HL-60/S4 (cell line): ENCODE measurements around the gene LBX2.

Experiments used
- in situ Hi-C: fragments of 300-500 bp; cut with MboI; formaldehyde crosslinking; loops from 2 replicates; pipeline ENCODE4 v1.14.3; 2022; ENCODE audit warnings: low sequenced_read_pairs

Gene LBX2, protein sequence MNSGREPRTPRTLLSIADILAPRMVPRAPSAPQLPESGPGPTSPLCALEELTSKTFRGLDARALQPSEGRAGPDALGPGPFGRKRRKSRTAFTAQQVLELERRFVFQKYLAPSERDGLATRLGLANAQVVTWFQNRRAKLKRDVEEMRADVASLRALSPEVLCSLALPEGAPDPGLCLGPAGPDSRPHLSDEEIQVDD

DNA sequence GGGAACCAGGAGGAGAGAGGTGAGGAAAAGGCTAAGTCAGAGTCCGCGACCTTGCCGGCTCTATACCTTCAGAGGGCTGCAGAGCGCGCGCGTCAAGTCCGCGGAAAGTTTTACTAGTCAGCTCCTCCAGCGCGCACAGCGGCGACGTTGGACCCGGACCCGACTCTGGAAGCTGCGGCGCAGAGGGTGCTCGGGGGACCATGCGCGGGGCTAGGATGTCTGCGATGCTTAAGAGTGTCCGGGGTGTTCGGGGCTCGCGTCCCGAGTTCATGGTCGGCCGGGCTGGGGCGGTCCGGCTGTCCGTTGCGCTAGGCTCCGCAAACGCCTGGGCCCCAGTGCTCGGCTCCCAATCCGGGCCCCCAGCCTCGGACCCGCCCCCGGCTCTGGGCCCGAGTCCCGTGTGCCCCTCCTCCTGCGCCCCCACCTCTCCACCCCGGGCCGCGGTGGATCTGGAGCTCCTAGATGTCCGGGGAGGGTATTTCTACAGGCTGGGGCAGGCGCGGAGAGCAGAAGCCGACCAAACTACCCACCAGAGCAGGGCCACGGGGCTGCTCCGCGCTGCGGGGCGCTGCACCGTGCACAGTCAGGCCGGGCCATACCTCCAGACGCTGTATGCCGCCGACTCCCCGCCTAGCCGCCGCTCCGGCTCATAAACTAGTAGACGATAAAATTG lies at the start of gene LBX2:
Gene LBX2 (minus strand): TSS at position 337 of the 673 bp plus-strand sequence. CDS start 66 bp downstream, at position 271.
- in situ Hi-C loops: no loop called here

DNA sequence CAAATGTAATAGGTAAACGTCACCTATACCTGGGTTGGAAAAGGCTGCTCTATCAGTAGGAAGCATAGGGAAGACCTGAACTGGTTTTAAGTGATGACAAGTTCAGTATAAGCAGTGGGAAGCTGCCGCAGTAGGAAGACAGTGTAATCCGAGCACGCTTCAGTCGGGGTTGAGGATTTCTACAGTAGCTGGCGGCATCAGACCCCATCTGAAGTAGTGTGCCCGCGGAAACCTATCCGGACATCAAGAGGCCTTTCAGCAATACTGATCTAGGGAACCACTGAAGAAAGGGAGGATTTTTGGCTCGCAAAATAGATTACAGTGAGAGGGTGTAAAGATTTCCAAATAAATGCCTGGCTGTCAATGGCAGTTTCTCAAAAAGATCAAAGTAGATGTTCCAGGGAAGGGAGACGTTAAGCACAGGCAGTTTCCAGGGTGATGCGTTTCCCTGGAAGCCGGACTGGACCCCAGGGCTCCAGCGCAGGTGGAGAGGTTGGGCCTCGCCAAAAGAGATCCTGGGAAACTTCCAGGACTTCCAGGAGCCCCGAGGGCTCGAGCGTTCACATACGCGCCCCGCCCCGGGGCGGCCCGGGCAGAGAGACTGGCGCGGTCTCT lies 49.0 kb upstream of the LBX2 start:
- in situ Hi-C loops: no loop called here

DNA sequence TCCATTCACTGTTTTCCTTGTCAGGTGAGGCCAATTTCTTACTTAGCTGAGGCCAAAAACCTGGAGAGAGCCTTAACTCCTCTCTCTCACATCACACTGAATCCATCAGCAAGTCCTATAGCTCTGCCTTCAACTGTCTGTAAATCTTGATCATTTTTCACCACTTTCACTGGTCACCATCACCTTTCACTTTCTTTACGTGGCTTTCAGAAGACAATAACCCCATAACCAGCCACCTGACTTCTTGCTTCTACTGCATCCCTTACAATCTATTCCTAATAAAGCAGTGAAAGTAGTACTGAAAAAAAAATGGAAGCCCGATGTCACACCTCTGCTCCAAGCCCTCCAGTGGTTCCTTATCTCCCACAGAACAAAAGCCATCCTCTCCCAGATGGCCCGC lies 46.6 kb upstream of the LBX2 start:
- in situ Hi-C loops: no loop called here

DNA sequence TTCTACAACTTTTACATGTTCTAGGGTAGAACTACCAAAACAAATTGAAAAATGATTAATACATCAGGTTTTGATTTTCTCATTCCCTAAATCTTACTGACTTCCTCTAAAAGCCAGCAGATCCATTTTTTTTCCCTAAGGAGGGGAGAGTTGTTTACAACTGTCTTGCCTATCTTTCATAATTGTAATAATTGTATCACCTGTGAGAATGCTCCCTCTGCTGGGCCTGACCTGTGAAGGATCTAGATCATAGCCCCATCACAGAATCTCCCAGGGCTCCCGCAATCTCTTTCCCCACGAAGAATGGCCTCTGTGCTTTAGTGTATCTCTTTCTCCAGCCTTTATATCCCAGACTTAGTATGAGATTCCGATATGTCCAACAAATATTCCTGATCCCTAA lies 45.2 kb upstream of the LBX2 start:
- in situ Hi-C loops: no loop called here

DNA sequence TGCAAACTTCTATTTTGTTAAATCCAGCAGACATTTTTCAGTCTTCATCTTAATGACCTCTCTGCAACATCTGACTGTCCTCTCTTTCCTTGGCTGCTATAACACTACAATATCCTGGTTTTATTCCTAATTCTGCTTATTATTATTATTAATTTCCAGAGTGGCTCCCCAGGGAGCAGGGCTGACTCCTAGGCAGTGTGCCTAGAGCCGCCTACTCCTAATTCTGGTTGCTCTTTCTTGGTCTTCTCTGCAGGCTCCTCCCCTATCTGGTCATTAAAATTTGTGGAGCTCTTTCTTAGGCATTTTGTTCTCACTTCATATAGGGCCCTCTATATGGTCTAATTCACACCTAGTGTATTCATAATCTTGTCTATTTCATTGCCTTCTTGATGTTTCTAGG lies 43.6 kb upstream of the LBX2 start:
- in situ Hi-C loops: no loop called here

DNA sequence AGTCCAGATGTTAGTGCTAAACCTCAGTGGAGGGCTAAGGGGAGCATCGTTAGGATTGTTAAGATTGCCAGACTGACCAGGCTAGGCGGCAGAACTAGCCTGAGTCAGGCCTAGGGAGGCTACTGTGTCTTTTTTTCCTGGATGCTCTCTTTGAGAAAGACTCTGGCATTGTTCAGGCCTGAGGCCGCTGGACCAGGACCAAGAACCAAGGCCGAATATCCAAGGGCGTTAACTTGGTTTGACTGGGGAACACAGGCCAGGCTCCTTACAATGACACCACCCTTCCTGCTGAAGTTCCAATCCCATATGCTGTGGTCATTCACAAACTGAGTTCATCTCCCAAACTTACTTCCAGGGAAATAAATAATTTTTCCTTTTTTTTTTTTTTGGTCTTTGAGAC lies 40.9 kb upstream of the LBX2 start:
- in situ Hi-C loops: no loop called here

DNA sequence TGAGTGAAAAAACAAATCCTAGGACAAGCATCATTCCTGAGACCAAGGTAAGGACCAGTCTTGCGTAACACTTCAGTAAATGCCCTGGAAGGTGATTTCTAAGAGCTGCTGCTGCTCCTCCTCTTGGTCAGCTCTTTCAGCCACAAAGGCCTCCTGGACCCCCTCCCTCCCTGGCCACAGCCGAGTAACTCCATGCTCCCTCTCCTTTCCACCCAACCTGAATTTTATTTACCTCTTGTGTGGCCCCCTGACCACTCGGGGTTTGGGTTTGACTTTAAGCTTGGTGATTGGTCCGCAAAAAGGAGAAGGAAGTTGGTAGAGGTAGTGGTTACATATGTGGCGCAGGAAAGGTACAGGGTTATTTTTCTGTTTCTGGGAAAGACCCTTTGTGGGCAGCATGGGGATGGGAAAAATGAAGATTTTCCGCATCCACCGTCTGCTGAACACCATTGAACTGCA lies 39.5 kb upstream of the LBX2 start:
- in situ Hi-C loops: no loop called here

DNA sequence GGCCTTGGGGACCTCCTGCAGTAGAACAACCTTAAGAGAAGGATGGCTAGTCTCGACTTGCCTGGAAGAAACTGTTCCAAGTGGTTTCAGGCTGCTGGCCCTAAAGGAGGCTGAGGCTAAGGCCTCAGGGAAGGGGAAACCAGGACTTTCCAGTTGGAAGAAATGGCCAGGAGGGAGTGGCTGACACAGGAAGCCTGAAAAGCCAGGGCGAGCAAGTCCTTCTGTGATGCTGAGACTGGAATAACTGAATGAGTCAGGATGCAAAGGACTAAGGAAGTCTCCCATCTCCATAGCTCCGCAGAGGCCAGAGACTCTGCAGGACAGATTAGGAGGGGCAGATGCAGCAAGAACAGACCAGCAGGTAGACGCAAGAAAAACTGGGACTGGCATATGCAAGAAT lies 37.7 kb upstream of the LBX2 start:
- in situ Hi-C loops: no loop called here

DNA sequence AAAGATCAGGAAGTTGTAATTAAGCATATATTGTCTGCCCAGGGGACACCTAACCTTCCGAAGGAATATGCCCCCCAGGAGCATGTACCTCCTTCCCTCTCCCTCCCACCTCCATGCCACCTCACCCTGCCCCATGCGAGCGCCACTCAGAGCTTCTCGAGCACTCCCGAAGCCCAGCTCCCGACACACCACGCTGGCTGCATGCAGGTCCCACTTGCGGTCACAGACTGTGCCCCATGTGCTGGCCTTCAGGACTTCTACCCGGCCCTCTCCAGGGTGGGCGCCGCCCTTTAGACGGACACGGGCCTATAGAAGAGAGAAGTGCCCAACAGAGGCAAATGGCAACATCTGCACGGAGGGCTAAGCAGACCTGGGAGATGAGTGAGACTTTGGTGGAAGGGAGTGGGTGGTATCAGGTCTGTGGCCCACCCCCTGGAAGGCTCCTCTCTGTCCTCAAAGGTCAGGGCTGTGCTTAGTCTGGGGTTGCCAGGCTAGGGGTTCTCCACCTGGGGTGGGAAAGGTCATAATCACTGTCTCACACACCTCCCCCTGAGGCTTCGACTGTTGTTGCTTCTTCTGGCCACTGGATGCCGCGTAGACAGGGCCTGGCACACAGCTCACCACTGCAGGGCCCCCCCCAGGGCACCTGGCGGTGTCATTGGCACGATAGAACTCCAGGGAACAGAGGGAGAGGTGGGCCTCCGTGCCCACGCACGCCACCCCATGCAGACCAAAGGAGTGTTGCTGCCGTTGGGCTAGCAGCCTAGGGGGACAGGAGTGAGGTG lies 37.0 kb upstream of the LBX2 start:
- in situ Hi-C loops: no loop called here

DNA sequence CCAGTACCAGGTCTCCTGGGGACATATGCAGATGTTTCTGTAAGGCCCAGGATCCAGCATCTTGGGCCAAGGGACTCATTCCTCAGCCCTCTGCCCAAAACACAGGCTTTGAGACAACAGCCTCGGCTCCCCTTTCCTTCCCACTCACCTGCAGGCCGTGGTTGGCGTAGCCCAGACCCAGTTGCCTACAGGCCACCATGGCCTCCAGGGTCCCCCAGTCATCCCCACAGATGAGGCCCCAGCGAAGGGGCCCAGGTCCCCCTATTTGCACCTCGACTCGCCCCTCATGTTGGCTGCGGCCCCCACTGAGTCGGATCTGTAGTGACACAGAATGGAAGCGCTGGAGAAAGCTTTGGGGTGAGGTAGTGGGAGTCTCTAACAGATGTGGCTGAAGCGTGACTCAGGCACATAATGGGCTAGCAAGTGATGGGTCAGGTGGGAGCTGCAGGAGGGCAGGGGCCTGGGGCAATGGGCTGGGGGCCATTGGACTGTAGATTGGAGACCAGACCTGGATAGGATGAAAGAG lies 36.1 kb upstream of the LBX2 start:
- in situ Hi-C loops: no loop called here

DNA sequence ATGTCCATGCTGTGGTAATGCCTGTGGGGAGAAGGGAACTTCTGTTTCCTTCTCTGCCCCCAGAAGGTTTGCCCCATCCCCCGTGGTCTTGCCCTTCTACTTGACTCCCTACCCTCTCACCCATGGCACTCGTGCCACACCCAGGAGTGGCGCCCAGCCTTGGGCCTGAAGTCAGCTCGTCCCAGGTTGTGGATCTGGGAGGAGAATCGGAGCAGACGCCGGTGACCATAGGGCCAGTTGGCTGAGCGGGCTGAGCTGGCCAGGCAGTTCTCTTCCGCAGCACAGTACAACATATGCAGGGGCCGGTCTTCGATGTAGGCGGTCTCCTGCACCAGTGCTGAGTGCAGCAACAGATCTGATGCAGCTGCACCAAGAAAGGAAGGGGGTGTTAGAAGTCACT lies 35.0 kb upstream of the LBX2 start:
- in situ Hi-C loops: no loop called here

DNA sequence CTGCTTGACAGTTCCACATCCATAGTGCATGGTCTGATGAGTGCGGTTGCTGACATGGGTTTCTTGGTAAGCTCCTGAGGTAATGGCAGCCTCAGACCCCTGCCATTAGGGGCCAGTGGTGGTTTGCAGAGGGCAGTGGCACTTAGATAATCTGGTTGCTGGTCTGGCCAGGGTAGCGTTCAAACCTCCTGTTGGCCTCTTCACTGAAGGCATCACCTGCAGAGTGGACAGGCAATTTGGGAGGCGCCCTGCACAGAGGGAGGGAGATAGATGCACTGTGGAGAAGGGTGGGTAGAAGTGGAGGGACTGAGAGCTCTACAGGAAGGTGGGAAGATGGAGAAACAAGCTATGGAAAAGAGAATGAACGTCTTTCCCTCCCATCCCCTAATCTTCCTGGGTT lies 34.1 kb upstream of the LBX2 start:
- in situ Hi-C loops: no loop called here

DNA sequence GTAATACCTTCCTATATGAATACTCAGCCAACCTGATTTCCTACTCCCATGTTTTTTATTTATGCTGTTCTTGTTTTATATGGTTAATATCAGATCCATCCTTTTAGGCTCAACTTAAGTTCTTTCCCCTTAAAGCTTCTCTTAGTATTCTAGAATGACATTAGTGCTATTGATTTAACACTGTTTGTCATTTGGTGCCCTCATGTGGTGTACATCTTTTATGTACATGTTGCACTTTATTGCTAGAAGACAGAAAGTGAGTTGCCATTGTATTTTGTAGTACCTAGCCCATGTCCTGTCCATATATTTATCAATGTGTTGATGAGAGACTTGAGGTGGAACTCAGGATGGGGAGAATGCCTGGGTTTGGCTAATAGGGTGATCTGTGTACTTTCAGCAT lies 32.8 kb upstream of the LBX2 start:
- in situ Hi-C loops: no loop called here

DNA sequence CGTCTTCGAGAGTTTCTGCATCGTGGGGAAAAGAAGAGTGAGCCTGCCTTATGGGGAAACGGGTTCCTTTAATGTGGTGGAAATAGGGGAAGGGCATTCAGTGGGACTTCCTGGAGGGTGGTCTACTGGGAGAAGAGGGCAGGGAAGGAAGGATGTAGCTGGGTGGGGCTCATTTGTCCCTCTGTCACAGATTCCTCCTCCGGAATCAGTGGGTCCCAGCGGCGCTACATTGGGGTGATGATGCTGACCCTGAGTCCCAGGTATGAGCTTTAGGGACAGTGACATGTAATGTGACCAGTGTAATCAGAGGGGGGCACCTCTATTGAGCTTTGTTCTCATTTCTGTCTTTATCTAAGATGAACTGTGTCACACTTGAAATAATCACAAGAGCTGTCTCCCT lies 32.3 kb upstream of the LBX2 start:
- in situ Hi-C loops: no loop called here

DNA sequence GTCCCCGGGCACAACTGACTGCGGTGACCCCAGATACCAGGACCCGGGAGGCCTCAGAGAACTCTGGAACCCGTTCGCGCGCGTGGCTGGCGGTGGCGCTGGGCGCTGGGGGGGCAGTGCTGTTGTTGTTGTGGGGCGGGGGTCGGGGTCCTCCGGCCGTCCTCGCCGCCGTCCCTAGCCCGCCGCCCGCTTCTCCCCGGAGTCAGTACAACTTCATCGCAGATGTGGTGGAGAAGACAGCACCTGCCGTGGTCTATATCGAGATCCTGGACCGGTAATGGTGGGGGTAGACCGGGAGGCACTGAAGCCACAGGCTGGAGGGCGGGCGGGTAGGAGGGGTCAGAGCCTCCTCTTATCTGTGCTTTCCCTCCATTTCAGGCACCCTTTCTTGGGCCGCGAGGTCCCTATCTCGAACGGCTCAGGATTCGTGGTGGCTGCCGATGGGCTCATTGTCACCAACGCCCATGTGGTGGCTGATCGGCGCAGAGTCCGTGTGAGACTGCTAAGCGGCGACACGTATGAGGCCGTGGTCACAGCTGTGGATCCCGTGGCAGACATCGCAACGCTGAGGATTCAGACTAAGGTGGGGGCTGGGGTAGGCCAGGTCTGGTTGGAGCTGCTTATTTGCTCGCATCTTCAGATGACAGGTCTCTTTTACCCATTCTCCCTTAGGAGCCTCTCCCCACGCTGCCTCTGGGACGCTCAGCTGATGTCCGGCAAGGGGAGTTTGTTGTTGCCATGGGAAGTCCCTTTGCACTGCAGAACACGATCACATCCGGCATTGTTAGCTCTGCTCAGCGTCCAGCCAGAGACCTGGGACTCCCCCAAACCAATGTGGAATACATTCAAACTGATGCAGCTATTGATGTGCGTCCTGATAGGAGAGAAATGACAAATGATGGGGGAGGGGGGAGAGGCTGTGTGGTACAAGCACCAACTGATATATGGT lies 31.1 kb upstream of the LBX2 start:
- in situ Hi-C loops: no loop called here

DNA sequence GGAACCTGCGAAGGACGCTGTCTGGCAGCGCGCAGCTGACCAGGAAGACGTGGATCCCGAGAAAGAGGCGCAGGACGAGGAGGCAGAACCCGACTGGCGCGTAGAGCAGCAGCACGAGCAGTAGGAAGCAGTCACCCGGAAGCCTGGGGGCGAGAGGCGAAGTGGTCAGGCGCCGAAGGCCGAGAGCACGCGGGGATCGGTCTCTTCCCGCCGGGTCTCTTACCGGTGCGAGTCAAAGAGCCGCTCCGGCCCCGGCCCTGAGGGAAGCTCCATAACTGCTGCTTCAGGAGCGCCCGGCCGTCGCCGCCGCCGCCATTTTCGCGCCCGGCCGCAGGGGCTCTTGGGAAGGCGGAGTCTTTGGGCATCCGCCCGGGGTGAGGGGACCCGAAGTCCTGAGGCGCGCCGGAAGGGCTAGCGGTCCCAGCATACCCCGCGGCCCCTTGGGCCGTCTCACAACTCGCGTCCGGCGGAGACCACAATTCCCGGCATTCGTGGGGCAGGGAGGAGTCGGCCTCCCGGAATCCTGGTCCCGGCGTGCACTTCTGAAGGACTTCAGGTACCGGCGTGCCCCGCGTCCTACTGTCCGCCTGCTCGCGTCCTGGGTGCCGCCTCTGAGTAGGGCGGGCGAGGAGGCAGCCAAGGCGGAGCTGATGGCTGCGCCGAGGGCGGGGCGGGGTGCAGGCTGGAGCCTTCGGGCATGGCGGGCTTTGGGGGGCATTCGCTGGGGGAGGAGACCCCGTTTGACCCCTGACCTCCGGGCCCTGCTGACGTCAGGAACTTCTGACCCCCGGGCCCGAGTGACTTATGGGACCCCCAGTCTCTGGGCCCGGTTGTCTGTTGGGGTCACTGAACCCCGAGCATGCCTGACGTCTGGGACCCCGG lies 30.2 kb upstream of the LBX2 start, which contains the start of the genes AUP1 and HTRA2:
Gene AUP1 (minus strand): TSS at position 350 of the 882 bp plus-strand sequence. CDS start 77 bp downstream, at position 273.
Gene HTRA2 (plus strand): TSS at position 577 of the 882 bp plus-strand sequence. CDS start 74 bp downstream, at position 651.
- in situ Hi-C loops: no loop called here

DNA sequence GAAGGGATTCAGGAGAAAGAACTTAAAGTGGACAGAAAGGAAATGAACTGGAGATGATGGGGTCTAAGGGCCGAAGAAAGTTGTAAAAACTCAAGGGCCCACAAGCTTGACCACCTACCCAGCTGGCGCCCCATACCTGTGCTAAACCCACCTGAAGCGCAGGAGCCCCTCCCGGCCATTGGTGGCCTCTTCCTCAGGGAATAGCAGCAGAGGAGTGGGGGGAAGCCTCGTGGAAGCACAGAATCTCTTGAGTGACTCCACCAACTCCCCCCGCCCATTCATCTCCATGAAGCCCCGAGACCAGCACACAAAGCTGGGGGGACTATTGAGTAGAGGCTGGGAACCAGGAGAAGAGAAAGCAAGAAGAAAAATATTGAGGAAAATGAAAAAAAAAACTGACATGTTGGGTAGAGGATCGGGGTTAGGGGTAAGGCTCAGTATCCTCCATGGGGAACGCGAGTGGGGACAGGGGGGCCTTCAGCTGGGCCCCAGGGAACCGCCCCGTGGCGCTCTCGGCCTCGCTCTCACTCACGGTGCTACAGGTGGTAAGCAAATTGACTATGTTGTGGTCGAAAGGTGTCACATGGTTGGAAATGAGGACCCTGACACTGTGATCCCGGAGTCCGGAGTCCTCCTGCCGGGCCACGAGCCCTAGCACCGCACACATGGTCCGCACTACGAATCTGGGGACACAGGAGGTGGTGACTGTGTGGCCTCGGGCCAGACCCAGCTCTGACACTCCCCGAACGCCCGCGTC lies 29.4 kb upstream of the LBX2 start:
- in situ Hi-C loops: no loop called here

DNA sequence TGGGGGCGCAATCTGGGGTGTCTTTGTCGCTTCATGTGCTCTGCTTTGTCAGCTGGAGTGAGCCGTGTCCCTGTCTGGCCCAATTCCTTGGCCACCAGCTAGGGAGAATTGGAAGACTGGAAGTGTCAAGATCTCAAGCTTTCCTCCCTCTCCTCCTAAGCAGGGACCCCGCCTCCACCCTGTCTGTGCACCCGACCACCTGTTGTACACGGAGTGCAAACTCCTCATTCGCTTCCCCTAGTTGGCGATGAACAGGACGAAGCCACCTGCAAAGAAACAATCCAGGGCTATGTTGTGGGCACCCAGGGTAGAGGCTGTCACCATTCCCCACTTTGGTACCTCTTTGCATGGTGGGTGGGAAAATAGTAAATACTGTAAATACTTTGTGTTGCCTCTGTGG lies 28.3 kb upstream of the LBX2 start:
- in situ Hi-C loops: no loop called here
